Measurements from ENCODE around the gene DRC7. TPM values are rescaled to one million over a fixed set of nuclear protein-coding genes. Genes with fewer than 3 reads are reported as not detected.
A peak's percentile ranks its signal among the peaks of the same experiment; 100 is the strongest.

The DRC7 gene
- total and polyA plus RNA-seq, 2 donors from 2014 or later, result 1.8 to 3.2 TPM

DNA sequence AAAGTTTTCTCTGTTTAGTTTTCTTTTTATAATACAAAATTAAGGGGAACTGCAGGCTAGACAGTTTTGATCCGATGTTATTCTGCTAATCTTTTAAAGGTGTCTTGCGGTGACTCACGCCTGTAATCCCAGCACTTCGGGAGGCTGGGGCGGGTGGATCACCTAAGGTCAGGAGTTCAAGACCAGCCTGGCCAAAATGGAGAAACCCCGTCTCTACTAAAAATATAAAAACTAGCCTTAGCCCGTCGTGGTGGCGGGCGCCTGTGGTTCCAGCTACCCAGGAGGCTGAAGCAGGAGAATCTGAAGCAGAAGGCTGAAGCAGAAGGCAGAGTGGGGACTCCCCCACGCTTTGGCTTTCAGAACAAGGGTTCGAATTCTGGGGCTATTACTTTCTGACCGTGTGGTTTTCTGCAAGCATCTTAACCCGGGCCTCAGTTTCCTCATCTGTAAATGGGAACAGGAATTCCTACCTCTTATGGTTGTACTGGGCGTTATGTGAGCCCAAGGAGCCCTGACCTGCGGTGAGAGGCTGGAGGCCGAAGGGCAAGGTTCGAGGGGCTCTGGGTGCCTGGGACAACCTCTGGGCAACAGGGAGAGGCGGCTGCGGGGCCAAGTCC lies 39.8 kb downstream of the DRC7 start:
- FAIRE-seq, result no peak
- peaks cover 0 to 15% (median 15%) of the 10 kb centered on the region in 3 donors for H3K4me1 ChIP-seq (ENCODE audit: control insufficient read depth in 2 of 3, insufficient read depth in 2 of 3, low read depth in 1 of 3, low read length in 3 of 3)
- H3K4me3 ChIP-seq (ENCODE audit: low read length in 3 of 3), result peak overlapping the region; percentile 82 to 96 (median 82)
- intact Hi-C loops (cut with DNase I), result no loop called here
- no peaks in the 10 kb centered on the region for H3K9me3 ChIP-seq (ENCODE audit: control insufficient read depth in 2 of 3, insufficient read depth in 1 of 3, low read length in 3 of 3)
- H3K27ac ChIP-seq (ENCODE audit: low read depth in 2 of 2, low read length in 2 of 2), result peak overlapping the region; percentile 73 to 92
- H3K27me3 ChIP-seq (ENCODE audit: control insufficient read depth, insufficient read depth, low read length), result no peaks in the 10 kb centered on the region
- TF ChIP-seq, protein P1, sequence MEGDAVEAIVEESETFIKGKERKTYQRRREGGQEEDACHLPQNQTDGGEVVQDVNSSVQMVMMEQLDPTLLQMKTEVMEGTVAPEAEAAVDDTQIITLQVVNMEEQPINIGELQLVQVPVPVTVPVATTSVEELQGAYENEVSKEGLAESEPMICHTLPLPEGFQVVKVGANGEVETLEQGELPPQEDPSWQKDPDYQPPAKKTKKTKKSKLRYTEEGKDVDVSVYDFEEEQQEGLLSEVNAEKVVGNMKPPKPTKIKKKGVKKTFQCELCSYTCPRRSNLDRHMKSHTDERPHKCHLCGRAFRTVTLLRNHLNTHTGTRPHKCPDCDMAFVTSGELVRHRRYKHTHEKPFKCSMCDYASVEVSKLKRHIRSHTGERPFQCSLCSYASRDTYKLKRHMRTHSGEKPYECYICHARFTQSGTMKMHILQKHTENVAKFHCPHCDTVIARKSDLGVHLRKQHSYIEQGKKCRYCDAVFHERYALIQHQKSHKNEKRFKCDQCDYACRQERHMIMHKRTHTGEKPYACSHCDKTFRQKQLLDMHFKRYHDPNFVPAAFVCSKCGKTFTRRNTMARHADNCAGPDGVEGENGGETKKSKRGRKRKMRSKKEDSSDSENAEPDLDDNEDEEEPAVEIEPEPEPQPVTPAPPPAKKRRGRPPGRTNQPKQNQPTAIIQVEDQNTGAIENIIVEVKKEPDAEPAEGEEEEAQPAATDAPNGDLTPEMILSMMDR (IDR thresholded peaks at IDR 0.05; ENCODE audit: borderline replicate concordance, extremely low read depth, insufficient read depth), result no peak
- H3K36me3 ChIP-seq (ENCODE audit: control insufficient read depth in 2 of 3, insufficient read depth in 3 of 3, low read length in 3 of 3), result no peaks in the 10 kb centered on the region
- H3K9ac ChIP-seq (ENCODE audit: low read length in 3 of 3), result peak overlapping the region; percentile 76 to 96 (median 89)
- peak in 2 of 5 donors; percentile 45 to 55 for DNase-seq

DNA sequence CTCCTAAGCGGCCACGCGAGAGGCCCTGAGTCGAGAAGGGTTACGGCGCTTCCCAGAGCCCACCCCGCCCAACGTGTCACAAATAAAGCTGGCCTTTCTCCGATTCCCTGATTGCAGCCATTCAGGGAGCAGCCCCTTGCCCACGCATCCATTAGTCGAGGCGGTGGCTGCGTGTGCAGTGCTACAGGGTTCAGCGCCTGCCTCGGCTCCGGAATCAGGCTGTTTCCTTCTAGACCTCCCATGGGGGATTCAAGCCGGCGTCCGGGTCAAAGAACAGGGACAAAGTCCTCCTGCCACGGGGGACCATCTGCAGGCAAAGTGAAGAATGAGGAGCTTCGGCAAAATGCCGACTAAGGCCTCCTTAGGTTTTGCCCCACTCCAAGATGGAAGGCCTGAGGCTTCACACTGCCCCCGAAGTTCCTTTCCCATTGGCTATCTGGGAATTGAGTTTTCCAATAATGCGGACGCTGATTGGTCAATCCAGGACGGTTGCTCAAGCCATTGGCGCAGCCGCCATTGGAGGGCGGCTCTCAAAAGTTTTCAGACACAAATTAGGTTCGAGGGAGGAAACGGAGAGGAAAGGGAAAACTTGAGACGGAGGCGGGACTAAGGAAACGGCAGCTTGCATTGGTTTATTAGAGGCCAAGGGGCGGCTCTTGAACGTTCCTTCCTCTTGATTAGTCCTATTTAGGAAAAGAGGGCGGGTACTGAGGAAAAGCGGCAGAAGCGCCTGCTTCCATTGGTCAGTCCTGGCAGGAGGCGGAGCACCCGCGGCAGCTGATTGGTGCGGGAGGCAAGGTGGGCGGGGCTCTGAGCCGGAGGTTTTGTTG lies 40.5 kb downstream of the DRC7 start:
- FAIRE-seq (peak; percentile 100), DNase-seq (peak; percentile 99 to 100 (median 100))
- Histone ChIP-seq H3K27me3 (ENCODE audit: control insufficient read depth, insufficient read depth, low read length) (no peaks in the 10 kb centered on the region), H3K9me3 (ENCODE audit: control insufficient read depth in 2 of 3, insufficient read depth in 1 of 3, low read length in 3 of 3) (no peaks in the 10 kb centered on the region), H3K9ac (ENCODE audit: low read length in 3 of 3) (peak overlapping the region; percentile 76 to 96 (median 89)), H3K36me3 (ENCODE audit: control insufficient read depth in 2 of 3, insufficient read depth in 3 of 3, low read length in 3 of 3) (no peaks in the 10 kb centered on the region), H3K4me1 (ENCODE audit: control insufficient read depth in 2 of 3, insufficient read depth in 2 of 3, low read depth in 1 of 3, low read length in 3 of 3) (peaks cover 0 to 15% (median 15%) of the 10 kb centered on the region in 3 donors), H3K27ac (ENCODE audit: low read depth in 2 of 2, low read length in 2 of 2) (peak overlapping the region; percentile 73 to 92), H3K4me3 (ENCODE audit: low read length in 3 of 3) (peak overlapping the region; percentile 82 to 96 (median 84))
- TF ChIP-seq, protein P1 (IDR thresholded peaks at IDR 0.05; ENCODE audit: borderline replicate concordance, extremely low read depth, insufficient read depth), result peak; percentile 1
- intact Hi-C loops (cut with DNase I), result no loop called here

DNA sequence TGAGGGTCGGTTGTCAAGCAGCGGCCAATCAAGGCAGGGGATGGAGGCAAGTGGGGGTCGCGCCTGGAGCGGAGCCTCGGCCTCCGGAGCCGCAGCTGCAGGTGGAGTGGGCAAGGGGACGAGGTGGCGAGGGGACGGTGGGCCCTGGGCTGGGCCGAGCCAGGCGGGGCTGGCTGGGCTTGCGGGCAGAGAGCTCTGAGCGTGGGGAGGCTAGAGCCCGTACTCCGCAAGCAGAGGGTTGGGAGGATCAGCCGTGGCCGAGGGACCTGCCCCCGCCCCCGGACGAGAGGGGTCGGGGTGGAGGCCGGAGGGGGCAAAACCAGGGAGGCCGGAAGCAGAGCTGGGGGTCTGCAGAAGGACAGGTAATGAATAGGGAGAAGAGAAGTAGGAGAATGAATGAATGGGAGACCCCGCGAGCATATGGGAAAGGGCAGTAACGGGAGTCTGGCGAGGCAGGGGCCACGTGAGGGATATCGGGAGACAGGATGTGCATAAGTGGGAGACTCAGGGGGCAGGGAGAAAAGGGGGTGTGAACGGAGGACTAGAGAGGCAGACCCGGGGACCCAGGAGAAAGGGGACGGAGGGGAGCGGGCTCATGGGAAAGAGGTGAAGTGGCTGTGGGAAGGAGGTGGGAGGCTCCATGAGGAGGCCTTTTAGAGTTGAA lies 41.3 kb downstream of the DRC7 start, which contains the start of gene KATNB1:
TSS of gene KATNB1 (plus strand) at position 16 of the 664 bp plus-strand sequence. CDS start 1,474 bp downstream, outside the sequence.
- peaks cover 0 to 15% (median 15%) of the 10 kb centered on the region in 3 donors for H3K4me1 ChIP-seq (ENCODE audit: control insufficient read depth in 2 of 3, insufficient read depth in 2 of 3, low read depth in 1 of 3, low read length in 3 of 3)
- DNase-seq, result peak in 4 of 5 donors; percentile 38 to 73 (median 59)
- peak within 1 kb of the TSS; percentile 82 to 96 (median 84) for H3K4me3 ChIP-seq (ENCODE audit: low read length in 3 of 3)
- peak within 1 kb of the TSS; percentile 76 to 96 (median 89) for H3K9ac ChIP-seq (ENCODE audit: low read length in 3 of 3)
- peak within 1 kb of the TSS; percentile 73 to 92 for H3K27ac ChIP-seq (ENCODE audit: low read depth in 2 of 2, low read length in 2 of 2)
- intact Hi-C loops (cut with DNase I), result no loop called here
- FAIRE-seq, result no peak
- TF ChIP-seq, protein P1 (IDR thresholded peaks at IDR 0.05; ENCODE audit: borderline replicate concordance, extremely low read depth, insufficient read depth), result no peak
- no peaks in the 10 kb centered on the region for H3K36me3 ChIP-seq (ENCODE audit: control insufficient read depth in 2 of 3, insufficient read depth in 3 of 3, low read length in 3 of 3)
- no peaks in the 10 kb centered on the region for H3K27me3 ChIP-seq (ENCODE audit: control insufficient read depth, insufficient read depth, low read length)
- no peaks in the 10 kb centered on the region for H3K9me3 ChIP-seq (ENCODE audit: control insufficient read depth in 2 of 3, insufficient read depth in 1 of 3, low read length in 3 of 3)

Data from kidney (tissue), 14 donors.